OCI-LY7 (cell line): Measurements from ENCODE around the gene OGFOD3.

Experiments
- EZH2phosphoT487 ChIP-seq: fragments of 200-600 bp; sonication (generic); IDR thresholded peaks from 2 replicates; pipeline ENCODE4 v1.6.1; 2018; ENCODE audit warnings: low read depth, borderline replicate concordance, mild to moderate bottlenecking, mixed run types, antibody characterized with exemption, low read length, moderate library complexity, mixed read lengths
- TF ChIP-seq, protein P1 (sequence below): fragments of 200-600 bp; sonication (generic); conservative IDR thresholded peaks from 2 replicates; pipeline ENCODE4 v1.5.1; 2014; ENCODE audit warnings: mild to moderate bottlenecking, antibody characterized with exemption, low read length, moderate library complexity, mixed read lengths

DNA sequence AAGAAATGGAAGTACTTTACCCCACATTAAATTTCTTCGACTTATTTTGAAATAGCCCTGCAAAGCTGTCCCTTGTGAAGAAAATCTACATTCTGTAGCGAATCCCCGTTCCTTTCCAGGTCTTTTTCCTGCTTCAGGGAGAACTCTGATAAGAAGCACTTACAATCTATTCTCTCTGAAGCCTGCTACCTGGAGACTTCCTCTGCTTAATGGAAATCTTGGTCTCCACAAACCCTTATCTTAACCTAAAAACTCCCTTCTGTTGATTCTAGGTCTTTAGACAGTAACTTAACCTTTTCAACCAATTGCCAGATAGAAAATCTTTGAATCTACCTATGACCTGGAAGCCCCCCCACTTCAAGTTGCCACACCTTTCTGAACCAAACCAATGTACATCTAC, 33.8 kb upstream of the OGFOD3 start:
- TF ChIP-seq, protein P1, sequence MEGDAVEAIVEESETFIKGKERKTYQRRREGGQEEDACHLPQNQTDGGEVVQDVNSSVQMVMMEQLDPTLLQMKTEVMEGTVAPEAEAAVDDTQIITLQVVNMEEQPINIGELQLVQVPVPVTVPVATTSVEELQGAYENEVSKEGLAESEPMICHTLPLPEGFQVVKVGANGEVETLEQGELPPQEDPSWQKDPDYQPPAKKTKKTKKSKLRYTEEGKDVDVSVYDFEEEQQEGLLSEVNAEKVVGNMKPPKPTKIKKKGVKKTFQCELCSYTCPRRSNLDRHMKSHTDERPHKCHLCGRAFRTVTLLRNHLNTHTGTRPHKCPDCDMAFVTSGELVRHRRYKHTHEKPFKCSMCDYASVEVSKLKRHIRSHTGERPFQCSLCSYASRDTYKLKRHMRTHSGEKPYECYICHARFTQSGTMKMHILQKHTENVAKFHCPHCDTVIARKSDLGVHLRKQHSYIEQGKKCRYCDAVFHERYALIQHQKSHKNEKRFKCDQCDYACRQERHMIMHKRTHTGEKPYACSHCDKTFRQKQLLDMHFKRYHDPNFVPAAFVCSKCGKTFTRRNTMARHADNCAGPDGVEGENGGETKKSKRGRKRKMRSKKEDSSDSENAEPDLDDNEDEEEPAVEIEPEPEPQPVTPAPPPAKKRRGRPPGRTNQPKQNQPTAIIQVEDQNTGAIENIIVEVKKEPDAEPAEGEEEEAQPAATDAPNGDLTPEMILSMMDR = no peak
- TF ChIP-seq EZH2phosphoT487 = no peak
